ENCODE results near the gene TREX2.
A peak's percentile ranks its signal among the peaks of the same experiment; 100 is the strongest.

The TREX2 gene

GRCh38 chrX:153445856-153446635 lies at the start of gene TREX2:
TSS of gene TREX2 (minus strand) at chrX:153446056. CDS start at chrX:153445430, 626 bp downstream.
- no peak for DNase-seq

- no peak for DNase-seq
Measured at GRCh38 chrX:153495362-153495751, 49.5 kb upstream of the TREX2 start.

GRCh38 chrX:153494541-153495361 lies 48.9 kb upstream of the TREX2 start, which contains the start of gene BGN:
TSS of gene BGN (plus strand) at chrX:153494980. CDS start at chrX:153504632, 9,652 bp downstream.
- peak; percentile 8 for DNase-seq

- no peak for DNase-seq
Measured at GRCh38 chrX:153494061-153494460, 48.2 kb upstream of the TREX2 start.

DNA sequence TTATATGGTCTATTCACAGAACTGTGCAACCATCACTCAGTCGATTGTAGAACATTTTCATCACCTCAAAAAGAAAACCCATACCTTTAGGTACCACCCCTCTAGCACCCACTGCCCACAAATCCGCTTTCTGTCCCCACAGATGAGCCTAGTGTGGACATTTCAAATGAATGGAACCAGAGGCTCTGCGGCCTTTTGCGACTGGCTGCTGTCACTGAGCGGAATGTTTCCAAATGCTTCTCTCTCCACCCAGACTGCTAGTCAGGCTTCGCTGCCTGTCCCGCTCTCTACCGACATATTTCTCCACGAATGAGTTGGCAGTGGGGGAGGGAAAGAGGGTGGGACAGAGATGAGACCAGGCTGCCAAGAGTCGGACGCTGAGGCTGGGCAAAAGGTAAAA lies 47.2 kb upstream of the TREX2 start:
- no peak for DNase-seq

DNA sequence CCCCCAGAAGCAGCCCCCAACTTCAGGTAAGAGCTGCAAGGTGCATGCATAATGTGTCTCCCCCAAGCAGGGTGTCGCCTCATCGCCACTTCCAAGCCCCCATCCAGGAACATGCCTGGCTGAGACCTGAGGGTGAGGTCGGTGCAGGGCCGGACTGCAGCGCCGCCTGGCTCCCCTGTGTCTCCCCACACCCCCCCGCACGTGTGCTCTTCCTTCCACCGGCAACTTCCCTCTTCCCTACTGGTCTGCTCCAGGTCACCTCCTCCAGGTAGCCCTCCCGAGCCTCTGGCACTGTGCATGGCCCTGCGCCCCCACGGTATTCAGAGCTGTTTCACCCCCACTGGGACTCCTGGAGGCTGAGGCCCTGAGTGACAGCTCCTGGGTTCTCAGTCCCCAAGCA lies 46.7 kb upstream of the TREX2 start:
- no peak for DNase-seq

GRCh38 chrX:153491918-153492317 lies 46.1 kb upstream of the TREX2 start:
- DNase-seq = no peak

- DNase-seq = no peak
Measured at GRCh38 chrX:153491351-153491914, 45.6 kb upstream of the TREX2 start.

- DNase-seq = no peak
Measured at GRCh38 chrX:153490217-153490930, 44.5 kb upstream of the TREX2 start.

GRCh38 chrX:153488231-153488914 lies 42.5 kb upstream of the TREX2 start:
- no peak for DNase-seq

DNA sequence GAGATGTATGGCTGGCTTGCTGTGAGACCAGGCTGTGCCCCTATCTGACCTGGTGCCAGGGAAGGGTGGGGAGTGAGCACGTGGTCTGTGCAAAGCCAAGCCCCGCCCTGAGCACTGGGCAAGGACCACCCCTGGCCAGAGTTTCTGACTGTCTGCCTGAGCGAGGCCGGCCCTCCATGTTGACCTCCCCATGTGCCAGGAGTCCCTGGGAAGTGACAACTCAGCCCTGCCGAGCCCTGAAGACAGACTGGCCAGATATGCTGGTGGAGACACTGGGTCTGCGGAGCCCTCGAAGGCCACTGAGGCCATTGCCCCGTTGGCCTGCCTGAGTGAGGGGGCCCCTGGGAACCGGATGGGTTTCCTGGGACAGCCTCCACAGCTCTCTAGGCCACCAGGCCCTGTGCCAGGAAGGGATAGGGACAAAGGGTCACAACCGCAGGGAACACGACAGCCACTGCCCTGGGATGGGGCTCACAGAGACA lies 41.8 kb upstream of the TREX2 start:
- DNase-seq = no peak

DNA sequence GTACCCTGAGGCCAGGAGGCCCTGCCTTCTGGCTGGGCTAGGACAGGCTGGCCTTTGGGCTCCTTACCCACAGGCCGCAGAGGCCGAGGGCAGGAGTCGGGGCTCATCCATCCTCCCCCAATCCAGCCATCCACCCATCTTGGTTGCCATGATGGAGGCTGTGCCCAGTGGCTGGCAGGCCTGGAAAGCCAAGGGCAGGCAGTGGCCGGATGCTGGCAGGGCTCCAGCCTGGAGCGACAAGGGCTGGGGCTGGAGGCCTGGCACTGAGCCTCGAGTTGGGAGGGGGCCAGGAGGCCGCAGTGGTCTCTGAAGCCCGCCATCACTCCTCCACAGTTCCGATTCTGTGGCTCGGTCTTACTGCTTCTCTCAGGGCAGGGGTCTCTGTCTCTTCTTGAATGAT lies 40.3 kb upstream of the TREX2 start:
- no peak for DNase-seq

DNA sequence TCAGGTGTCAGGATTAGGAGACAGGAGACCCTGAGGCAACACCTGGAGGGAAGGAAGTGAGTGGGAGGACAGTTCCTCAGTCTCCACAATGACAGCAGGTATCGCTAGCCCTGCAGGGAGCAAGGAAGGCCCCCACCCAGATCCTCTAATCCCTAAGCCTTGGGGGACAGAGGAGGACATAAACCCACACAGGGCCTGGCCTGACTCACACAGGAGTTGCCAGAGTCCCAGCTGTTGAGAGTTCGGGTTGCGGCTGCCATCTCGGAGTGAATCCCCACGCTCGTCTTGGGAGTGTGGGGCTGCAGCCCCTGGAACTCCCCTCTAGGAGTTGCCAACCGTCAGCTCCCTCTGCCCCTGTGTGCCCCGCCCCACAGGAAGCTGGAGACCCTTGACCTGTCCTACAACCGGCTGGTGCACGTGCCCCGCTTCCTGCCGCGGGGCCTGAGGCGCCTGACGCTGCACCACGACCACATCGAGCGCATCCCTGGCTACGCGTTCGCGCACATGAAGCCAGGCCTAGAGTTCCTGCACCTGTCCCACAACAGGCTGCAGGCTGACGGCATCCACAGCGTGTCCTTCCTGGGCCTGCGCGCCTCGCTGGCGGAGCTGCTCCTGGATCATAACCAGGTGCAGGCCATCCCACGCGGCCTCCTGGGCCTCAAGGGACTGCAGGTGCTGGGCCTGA lies 39.7 kb upstream of the TREX2 start:
- DNase-seq = no peak

GRCh38 chrX:153482376-153483015 lies 36.6 kb upstream of the TREX2 start:
- DNase-seq = no peak

GRCh38 chrX:153481043-153481442 lies 35.2 kb upstream of the TREX2 start:
- no peak for DNase-seq

GRCh38 chrX:153478746-153479145 lies 32.9 kb upstream of the TREX2 start:
- no peak for DNase-seq

GRCh38 chrX:153477901-153478300 lies 32.0 kb upstream of the TREX2 start:
- no peak for DNase-seq

DNA sequence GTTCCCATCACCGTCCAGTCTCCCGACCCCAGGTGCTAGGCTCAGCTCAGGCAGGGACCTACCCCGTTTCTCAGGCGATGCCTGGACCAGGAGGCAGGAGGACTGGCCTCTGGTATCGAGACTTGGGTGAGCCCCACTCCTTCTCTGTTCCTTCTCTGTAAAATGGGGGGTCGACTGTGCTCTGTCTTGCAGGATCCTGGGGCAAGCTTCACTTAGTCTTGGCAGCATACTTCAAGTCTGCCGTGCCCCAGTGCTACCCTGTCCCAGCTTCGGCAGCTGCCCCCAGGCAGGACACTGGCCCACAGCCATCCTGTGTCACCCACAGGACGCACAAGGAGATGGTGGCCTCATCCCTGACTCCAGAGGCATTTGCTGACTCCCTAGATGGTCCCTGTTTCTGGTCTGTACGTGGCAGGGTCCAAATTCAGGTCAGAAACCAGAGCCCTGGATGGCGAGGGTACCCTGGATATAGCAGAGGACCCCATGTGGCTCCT lies 31.6 kb upstream of the TREX2 start:
- DNase-seq = no peak

DNA sequence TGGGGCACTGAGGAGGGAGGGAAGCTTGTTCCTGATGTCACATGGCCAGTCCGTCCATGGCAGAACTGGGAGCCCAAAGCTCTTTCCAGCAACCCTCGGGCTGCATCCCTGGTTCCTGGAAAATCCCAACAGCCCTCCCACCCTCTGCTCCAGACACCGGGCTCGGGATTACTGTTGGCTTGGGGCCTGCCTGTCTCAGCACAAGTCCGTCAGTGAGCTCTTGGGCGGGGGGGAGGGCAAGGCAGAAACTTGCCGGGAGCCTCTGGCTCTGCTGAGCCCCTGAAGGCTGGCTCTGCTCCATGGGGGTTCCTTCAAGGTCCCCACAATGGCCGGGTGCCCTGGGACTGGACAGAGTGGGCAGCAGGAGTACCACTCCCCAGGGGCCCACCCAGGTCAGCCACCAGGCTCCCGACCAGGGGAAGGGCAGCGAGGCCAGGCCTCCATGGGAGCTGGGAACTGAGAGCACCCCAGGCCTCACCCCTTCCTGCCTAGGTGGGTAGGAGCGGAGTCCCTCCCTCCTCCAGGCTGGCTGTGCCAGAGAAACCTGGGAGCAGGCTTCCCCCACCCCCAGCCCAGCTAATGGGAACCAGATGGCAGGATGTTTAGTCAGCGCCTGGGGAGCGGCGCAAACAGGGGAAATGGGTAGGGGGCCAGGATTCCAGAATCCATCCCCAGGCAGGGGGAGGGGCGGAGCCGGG lies 31.0 kb upstream of the TREX2 start:
- DNase-seq = no peak

- DNase-seq = no peak
Measured at GRCh38 chrX:153475751-153476281, 30.0 kb upstream of the TREX2 start.
